ENCODE data around the gene INO80C.

Gene INO80C

GRCh38 chr18:35477974-35478373 is 19.8 kb downstream of the INO80C start:
- TF ChIP-seq SUZ12 (IDR thresholded peaks at IDR 0.05): no peak
- TF ChIP-seq L3MBTL2 (conservative IDR thresholded peaks at IDR 0.05): no peak
- TF ChIP-seq SP1 (IDR thresholded peaks at IDR 0.05): no peak
- TF ChIP-seq ZNF384 (IDR thresholded peaks at IDR 0.05): no peak
- no peak for TF ChIP-seq NFRKB (IDR thresholded peaks at IDR 0.05)
- no peak for TF ChIP-seq CTBP1 (IDR thresholded peaks at IDR 0.05; ENCODE audit: borderline replicate concordance)
- TF ChIP-seq TARDBP (IDR thresholded peaks at IDR 0.05): no peak
- TF ChIP-seq FOXK2 (IDR thresholded peaks at IDR 0.05): no peak
- no peak for TF ChIP-seq ARNT (IDR thresholded peaks at IDR 0.05)
- no peak for TF ChIP-seq FOXM1 (IDR thresholded peaks at IDR 0.05; ENCODE audit: borderline replicate concordance)
- TF ChIP-seq FOXA1 (IDR thresholded peaks at IDR 0.05): no peak
- no peak for TF ChIP-seq BHLHE40 (IDR thresholded peaks at IDR 0.05; ENCODE audit: borderline replicate concordance)
- ChIA-PET CTCF (interaction anchor here (0.9 to 1.1 kb wide), 2 partner anchors 92 to 197 kb away, joined by 3 read pairs; no protein-coding TSS in a partner anchor), POLR2A (interaction anchor here (0.7 to 1.7 kb wide), 2 partner anchors 20 to 188 kb away, joined by 3 to 7 read pairs; partner anchors contain the start of genes INO80C and ZSCAN30)
- DNase-seq (ENCODE audit: extremely low spot score): no peak

- TF ChIP-seq HDGF (IDR thresholded peaks at IDR 0.05; ENCODE audit: borderline replicate concordance) (no peak), ARNT (IDR thresholded peaks at IDR 0.05) (no peak), SUZ12 (IDR thresholded peaks at IDR 0.05) (no peak), FOXK2 (IDR thresholded peaks at IDR 0.05) (no peak), L3MBTL2 (conservative IDR thresholded peaks at IDR 0.05) (no peak), SP1 (IDR thresholded peaks at IDR 0.05) (no peak)
- TF ChIP-seq, protein P1, sequence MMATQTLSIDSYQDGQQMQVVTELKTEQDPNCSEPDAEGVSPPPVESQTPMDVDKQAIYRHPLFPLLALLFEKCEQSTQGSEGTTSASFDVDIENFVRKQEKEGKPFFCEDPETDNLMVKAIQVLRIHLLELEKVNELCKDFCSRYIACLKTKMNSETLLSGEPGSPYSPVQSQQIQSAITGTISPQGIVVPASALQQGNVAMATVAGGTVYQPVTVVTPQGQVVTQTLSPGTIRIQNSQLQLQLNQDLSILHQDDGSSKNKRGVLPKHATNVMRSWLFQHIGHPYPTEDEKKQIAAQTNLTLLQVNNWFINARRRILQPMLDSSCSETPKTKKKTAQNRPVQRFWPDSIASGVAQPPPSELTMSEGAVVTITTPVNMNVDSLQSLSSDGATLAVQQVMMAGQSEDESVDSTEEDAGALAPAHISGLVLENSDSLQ (IDR thresholded peaks at IDR 0.05): no peak
- ChIA-PET POLR2A (interaction anchor here (1.7 kb wide), 1 partner anchor 21 kb away, joined by 7 read pairs; the partner anchor contains the start of gene INO80C), CTCF (interaction anchor here (0.7 to 0.9 kb wide), 2 partner anchors 197 to 556 kb away, joined by 3 read pairs; no protein-coding TSS in a partner anchor)
- DNase-seq (ENCODE audit: extremely low spot score): no peak
Observed at GRCh38 chr18:35477497-35477896, 20.3 kb downstream of the INO80C start.

DNA sequence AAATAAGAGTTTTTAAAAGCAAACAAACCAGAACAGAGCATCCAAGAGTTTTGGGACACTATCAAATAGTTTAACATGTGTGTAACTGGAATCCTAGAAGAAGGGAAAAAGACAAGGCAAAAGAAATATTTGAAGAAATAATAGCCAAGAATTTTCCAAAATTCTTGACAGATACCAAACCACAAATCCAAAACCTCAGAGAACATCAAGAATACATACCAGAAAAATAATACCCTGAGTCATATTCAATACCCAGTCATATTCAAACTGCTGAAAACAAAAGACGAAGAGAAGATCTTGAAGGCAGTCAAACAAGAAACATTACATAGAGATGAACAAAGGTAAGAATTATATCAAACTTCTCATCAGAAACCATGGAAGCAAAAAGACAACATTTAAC is 22.9 kb downstream of the INO80C start:
- ChIA-PET POLR2A (no interaction called here), CTCF (no interaction called here)
- TF ChIP-seq NFRKB (IDR thresholded peaks at IDR 0.05): no peak
- TF ChIP-seq ZNF384 (IDR thresholded peaks at IDR 0.05): no peak
- no peak for TF ChIP-seq SUZ12 (IDR thresholded peaks at IDR 0.05)
- no peak for TF ChIP-seq FOXM1 (IDR thresholded peaks at IDR 0.05; ENCODE audit: borderline replicate concordance)
- no peak for TF ChIP-seq ARNT (IDR thresholded peaks at IDR 0.05)
- TF ChIP-seq FOXK2 (IDR thresholded peaks at IDR 0.05): no peak
- TF ChIP-seq BHLHE40 (IDR thresholded peaks at IDR 0.05; ENCODE audit: borderline replicate concordance): no peak
- TF ChIP-seq L3MBTL2 (conservative IDR thresholded peaks at IDR 0.05): no peak
- TF ChIP-seq SP1 (IDR thresholded peaks at IDR 0.05): no peak
- no peak for DNase-seq (ENCODE audit: extremely low spot score)

DNA sequence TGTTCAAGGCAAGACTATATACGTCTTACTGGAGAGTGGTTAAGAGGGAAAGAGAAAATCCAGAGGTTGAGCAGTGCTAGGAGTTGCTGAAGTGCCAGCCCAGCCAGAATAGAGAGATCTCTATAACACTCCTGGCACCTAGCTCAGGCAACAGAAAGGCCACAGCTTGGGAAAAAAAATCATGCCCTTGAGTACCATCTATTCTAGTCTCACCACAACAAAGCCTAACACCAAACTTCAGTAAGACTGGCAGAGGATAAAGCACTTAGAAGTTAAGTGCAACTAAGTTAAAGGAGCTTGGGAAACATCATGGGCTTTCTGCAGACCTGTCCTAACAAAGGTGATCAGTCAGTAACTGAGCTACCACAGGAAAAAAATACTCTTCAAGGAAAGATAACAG is 24.2 kb downstream of the INO80C start:
- CTCF ChIA-PET: no interaction called here
- POLR2A ChIA-PET: interaction anchor here (1.1 to 2.1 kb wide), 2 partner anchors 18 to 24 kb away, joined by 4 to 7 read pairs; partner anchors contain the start of gene INO80C
- TF ChIP-seq, protein P1 (IDR thresholded peaks at IDR 0.05): no peak
- TF ChIP-seq LEF1 (IDR thresholded peaks at IDR 0.05; ENCODE audit: borderline replicate concordance) (no peak), FOXK2 (IDR thresholded peaks at IDR 0.05) (no peak), HDGF (IDR thresholded peaks at IDR 0.05; ENCODE audit: borderline replicate concordance) (no peak), BHLHE40 (IDR thresholded peaks at IDR 0.05; ENCODE audit: borderline replicate concordance) (no peak), FOXM1 (IDR thresholded peaks at IDR 0.05; ENCODE audit: borderline replicate concordance) (no peak), NFRKB (IDR thresholded peaks at IDR 0.05) (no peak), ZNF384 (IDR thresholded peaks at IDR 0.05) (no peak), CTBP1 (IDR thresholded peaks at IDR 0.05; ENCODE audit: borderline replicate concordance) (no peak), SP1 (IDR thresholded peaks at IDR 0.05) (no peak)
- no peak for DNase-seq (ENCODE audit: extremely low spot score)

GRCh38 chr18:35470435-35470834 is 27.3 kb downstream of the INO80C start:
- DNase-seq (ENCODE audit: extremely low spot score): no peak
- ChIA-PET POLR2A (interaction anchor here (1.4 kb wide), 1 partner anchor 27 kb away, joined by 5 read pairs; the partner anchor contains the start of gene INO80C), CTCF (interaction anchor here (0.6 kb wide), 1 partner anchor 132 kb away, joined by 3 read pairs; no protein-coding TSS in a partner anchor)
- TF ChIP-seq BHLHE40 (IDR thresholded peaks at IDR 0.05; ENCODE audit: borderline replicate concordance) (no peak), LEF1 (IDR thresholded peaks at IDR 0.05; ENCODE audit: borderline replicate concordance) (no peak), TARDBP (IDR thresholded peaks at IDR 0.05) (no peak), FOXA1 (IDR thresholded peaks at IDR 0.05) (no peak), NFRKB (IDR thresholded peaks at IDR 0.05) (no peak), HDGF (IDR thresholded peaks at IDR 0.05; ENCODE audit: borderline replicate concordance) (no peak), FOXK2 (IDR thresholded peaks at IDR 0.05) (no peak), FOXM1 (IDR thresholded peaks at IDR 0.05; ENCODE audit: borderline replicate concordance) (no peak), SUZ12 (IDR thresholded peaks at IDR 0.05) (no peak), SP1 (IDR thresholded peaks at IDR 0.05) (no peak), ZNF384 (IDR thresholded peaks at IDR 0.05) (no peak), CTBP1 (IDR thresholded peaks at IDR 0.05; ENCODE audit: borderline replicate concordance) (no peak)
- TF ChIP-seq, protein P1 (IDR thresholded peaks at IDR 0.05): no peak

DNA sequence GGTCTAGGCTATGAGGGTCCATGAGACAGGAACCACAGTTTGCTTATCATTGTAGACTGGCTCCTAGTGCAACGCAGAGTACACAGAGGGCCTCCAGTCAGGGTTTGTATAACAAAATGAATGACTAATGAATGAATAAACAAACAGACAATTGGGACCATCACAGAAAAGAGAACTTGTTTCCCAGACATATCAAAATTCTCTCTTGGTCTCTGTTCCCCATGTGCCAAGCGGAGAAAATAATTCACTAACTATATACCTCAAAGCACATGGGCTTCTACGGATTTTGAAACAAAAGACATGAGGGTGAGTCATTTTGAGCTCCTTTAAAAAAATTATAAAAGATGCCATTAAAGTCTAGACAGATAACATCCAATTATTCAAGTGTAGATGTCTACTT is 28.0 kb downstream of the INO80C start:
- CTCF ChIA-PET: no interaction called here
- POLR2A ChIA-PET: no interaction called here
- no peak for DNase-seq (ENCODE audit: extremely low spot score)
- TF ChIP-seq, protein P1 (IDR thresholded peaks at IDR 0.05): no peak
- TF ChIP-seq TARDBP (IDR thresholded peaks at IDR 0.05): no peak
